HepG2 (cell line): ENCODE measurements around the gene SMAD2. TPM values are rescaled to one million over a fixed set of nuclear protein-coding genes. Genes with fewer than 3 reads are reported as not detected.

Experiments used
- ATAC-seq: fragments of 200-7000 bp; cut with Tn5 transposase; 3 replicates; pipeline ENCODE4 v1.9.1; 2020; ENCODE audit warnings: mild to moderate bottlenecking, moderate library complexity
- BruUV-seq: library from RNA; stranded (reverse); fragments of 400-500 nt; replicated peaks from 2 replicates; lab custom pipeline; 2021; lab: Mats Ljungman, UMichigan
- CTCF ChIA-PET: fragments of 300-600 bp; formaldehyde crosslinking; extraction: SDS; loops from one replicate; lab custom pipeline; 2021; ENCODE audit warnings: low total read pairs, inconsistent platforms, low intra/inter-chr PET ratio; lab: Yijun Ruan, JAX
- POLR2A ChIA-PET: fragments of 350-600 bp; sonication (Branson Sonifier 250); formaldehyde crosslinking; loops from one replicate; lab custom pipeline; 2020; ENCODE audit warnings: antibody characterized with exemption, inconsistent platforms; lab: Yijun Ruan, JAX
- DNase-seq: peaks from one replicate; pipeline ENCODE4 v3.0.0-alpha.2; 2015; ENCODE audit warnings: low spot score
- FAIRE-seq: peaks from 3 replicates; lab custom pipeline; 2011; peaks lifted over from hg19 to GRCh38; lab: Jason Lieb, UNC
- H2AFZ ChIP-seq: one replicate; pipeline ENCODE4 v1.6.1; 2011; ENCODE audit warnings: low read length, inconsistent platforms
- H3K27ac ChIP-seq: fragments of 300-600 bp; 3 replicates; pipeline ENCODE4 v1.8.0; 2011; ENCODE audit warnings: mixed run types, mild to moderate bottlenecking, mixed read lengths, low read length, inconsistent platforms; ENCODE audit not compliant: insufficient read depth; ENCODE audit errors: extremely low read length
- H3K27me3 ChIP-seq, 2 experiments: fragments of 200-600 bp in 1 of 2; 2 replicates in 1 of 2; 3 replicates in 1 of 2; pipeline versions ENCODE4 v1.6.0 to v1.8.0; 2011; ENCODE audit warnings: low read length in 2 of 2, mild to moderate bottlenecking in 2 of 2, moderate library complexity in 2 of 2, inconsistent platforms in 1 of 2; ENCODE audit not compliant: insufficient read depth in 2 of 2, control insufficient read depth in 1 of 2
- H3K36me3 ChIP-seq, 2 experiments: fragments of 200-600 bp in 1 of 2; replicated peaks in 1 of 2; 2 replicates in 1 of 2; 3 replicates in 1 of 2; pipeline versions ENCODE4 v1.5.1 to v1.8.0; 2011; ENCODE audit warnings: low read length in 2 of 2, inconsistent platforms in 1 of 2; ENCODE audit not compliant: insufficient read depth in 2 of 2, control insufficient read depth in 1 of 2
- H3K4me1 ChIP-seq: 2 replicates; pipeline ENCODE4 v1.5.1; 2012; ENCODE audit warnings: low read length, inconsistent platforms; ENCODE audit not compliant: insufficient read depth
- H3K4me2 ChIP-seq: 2 replicates; pipeline ENCODE4 v1.6.0; 2011; ENCODE audit warnings: low read depth, low read length, inconsistent platforms
- H3K4me3 ChIP-seq, 3 experiments: fragments of 200-600 bp in 1 of 3; sonication (generic), shearing (Covaris generic) in 1 of 3; replicated peaks in 1 of 3; 2 replicates each; pipeline ENCODE4 v1.5.1; 2011 to 2016; ENCODE audit warnings: low read length in 3 of 3, inconsistent platforms in 2 of 3, low read depth in 2 of 3, mild to moderate bottlenecking in 2 of 3, control low read depth in 1 of 3, mixed read lengths in 1 of 3; ENCODE audit not compliant: insufficient read depth in 1 of 3
- H3K79me2 ChIP-seq: one replicate; pipeline ENCODE4 v1.6.1; 2011; ENCODE audit warnings: low read length, inconsistent platforms; ENCODE audit not compliant: insufficient read depth
- H3K9ac ChIP-seq: 2 replicates; pipeline ENCODE4 v1.6.0; 2011; ENCODE audit warnings: mild to moderate bottlenecking, low read depth, low read length, inconsistent platforms; ENCODE audit not compliant: insufficient read depth
- H3K9me3 ChIP-seq: 2 replicates; pipeline ENCODE4 v1.5.1; 2012; ENCODE audit warnings: mild to moderate bottlenecking, low read length
- H4K20me1 ChIP-seq: 2 replicates; pipeline ENCODE4 v1.6.0; 2011; ENCODE audit warnings: inconsistent platforms, mild to moderate bottlenecking, low read length, moderate library complexity; ENCODE audit not compliant: insufficient read depth
- ARNT2 ChIP-seq: sonication (generic); formaldehyde crosslinking; IDR thresholded peaks from 2 replicates; pipeline ENCODE4 v1.8.0; 2022; ENCODE audit warnings: mild to moderate bottlenecking, low read depth, missing genetic modification reagents, moderate library complexity
- MTERF4 ChIP-seq: sonication (generic); formaldehyde crosslinking; IDR thresholded peaks from 2 replicates; pipeline ENCODE4 v1.8.0; 2023; ENCODE audit warnings: mild to moderate bottlenecking, missing genetic modification reagents
- PHF20 ChIP-seq: sonication (generic); formaldehyde crosslinking; IDR thresholded peaks from 2 replicates; pipeline ENCODE4 v1.5.0; 2020; ENCODE audit warnings: mild to moderate bottlenecking, missing genetic modification reagents
- PREB ChIP-seq: sonication (generic); formaldehyde crosslinking; IDR thresholded peaks from 2 replicates; pipeline ENCODE4 v1.4.0; 2020; ENCODE audit warnings: missing genetic modification reagents
- SP140L ChIP-seq: sonication (generic); formaldehyde crosslinking; IDR thresholded peaks from 2 replicates; pipeline ENCODE4 v1.4.0; 2020; ENCODE audit warnings: missing genetic modification reagents, borderline replicate concordance
- ZBTB1 ChIP-seq: sonication (generic); formaldehyde crosslinking; IDR thresholded peaks from 2 replicates; pipeline ENCODE4 v1.4.0; 2020; ENCODE audit warnings: missing genetic modification reagents, borderline replicate concordance
- ZBTB7A ChIP-seq: sonication (generic); formaldehyde crosslinking; IDR thresholded peaks from 2 replicates; pipeline ENCODE4 v1.8.0; 2022; ENCODE audit warnings: mild to moderate bottlenecking, missing genetic modification reagents
- ZNF33B ChIP-seq: sonication (generic); formaldehyde crosslinking; IDR thresholded peaks from 2 replicates; pipeline ENCODE4 v1.5.1; 2020; ENCODE audit warnings: mild to moderate bottlenecking, missing genetic modification reagents
- ZNF44 ChIP-seq: sonication (generic); formaldehyde crosslinking; IDR thresholded peaks from 2 replicates; pipeline ENCODE4 v1.5.1; 2020; ENCODE audit warnings: mild to moderate bottlenecking, missing genetic modification reagents
- ZNF468 ChIP-seq: sonication (generic); formaldehyde crosslinking; IDR thresholded peaks from 2 replicates; pipeline ENCODE4 v1.8.0; 2022; ENCODE audit warnings: mild to moderate bottlenecking, moderate library complexity, missing genetic modification reagents
- ZNF576 ChIP-seq: sonication (generic); formaldehyde crosslinking; IDR thresholded peaks from 2 replicates; pipeline ENCODE4 v1.4.0; 2020; ENCODE audit warnings: mild to moderate bottlenecking, missing genetic modification reagents
- ZSCAN25 ChIP-seq: sonication (generic); formaldehyde crosslinking; IDR thresholded peaks from 2 replicates; pipeline ENCODE4 v1.8.0; 2022; ENCODE audit warnings: mild to moderate bottlenecking, missing genetic modification reagents
- WGBS: methylation state at CpG from one replicate; pipeline ENCODE4 v1.1.6; 2017; ENCODE audit warnings: low lambda C conversion rate; 5-methylcytosine and 5-hydroxymethylcytosine counted together
- in situ Hi-C: cut with HindIII; loops from 2 replicates; pipeline ENCODE4 v1.10.0; 2017; ENCODE audit warnings: low pct_unique_long_range_greater_than_20kb; ENCODE audit not compliant: extremely low pct_ligation_motif_present
- intact Hi-C: fragments of 100-400 bp; cut with micrococcal nuclease; formaldehyde crosslinking; loops from one replicate; pipeline ENCODE4 v1.10.0; 2022; ENCODE audit not compliant: unreplicated experiment
- polyA plus RNA-seq, 8 experiments: library from polyadenylated mRNA; depleted of rRNA in 3 of 8; stranded (reverse) in 7 of 8; unstranded in 1 of 8; fragments of >200 nt; fragmentation: Illumina TruSeq in 4 of 8; extraction: Trizol in 4 of 8; gene quantifications; 2 replicates each; pipeline versions ENCODE4 v1.2.1 to v1.2.3, GENCODE V29; 2011 to 2016; ENCODE audit warnings: low read depth in 4 of 8, missing spikeins in 1 of 8, mixed read lengths in 1 of 8; ENCODE audit not compliant: insufficient read depth in 1 of 8
- total RNA-seq, 5 experiments: library from RNA; depleted of rRNA; stranded (reverse); fragments of >200 nt; fragmentation: Illumina TruSeq; extraction: Trizol; gene quantifications; 2 replicates each; pipeline ENCODE4 v1.2.3, GENCODE V29; 2016; ENCODE audit warnings: low read depth in 1 of 5
- TF ChIP-seq, protein P1 (sequence below): sonication (generic); formaldehyde crosslinking; IDR thresholded peaks from 2 replicates; pipeline ENCODE4 v1.4.0; 2020; ENCODE audit warnings: missing genetic modification reagents, borderline replicate concordance
- TF ChIP-seq, protein P2 (sequence below): IDR thresholded peaks from 2 replicates; pipeline ENCODE4 v1.6.1; 2016; ENCODE audit warnings: control low read depth

Gene SMAD2
- total and polyA plus RNA-seq, 2 of the 13 experiments (the other 11 are each of a cell fraction or from before 2014, with no cell fraction given): 40.2 to 96.2 TPM

- TF ChIP-seq, protein P1, sequence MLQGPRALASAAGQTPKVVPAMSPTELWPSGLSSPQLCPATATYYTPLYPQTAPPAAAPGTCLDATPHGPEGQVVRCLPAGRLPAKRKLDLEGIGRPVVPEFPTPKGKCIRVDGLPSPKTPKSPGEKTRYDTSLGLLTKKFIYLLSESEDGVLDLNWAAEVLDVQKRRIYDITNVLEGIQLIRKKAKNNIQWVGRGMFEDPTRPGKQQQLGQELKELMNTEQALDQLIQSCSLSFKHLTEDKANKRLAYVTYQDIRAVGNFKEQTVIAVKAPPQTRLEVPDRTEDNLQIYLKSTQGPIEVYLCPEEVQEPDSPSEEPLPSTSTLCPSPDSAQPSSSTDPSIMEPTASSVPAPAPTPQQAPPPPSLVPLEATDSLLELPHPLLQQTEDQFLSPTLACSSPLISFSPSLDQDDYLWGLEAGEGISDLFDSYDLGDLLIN (CRISPR knock-in tag): no peak
- peak; percentile 97 for TF ChIP-seq ZSCAN25 (CRISPR knock-in tag)
Measured at GRCh38 chr18:47930199-47930930, at the start of gene SMAD2 (continued).

DNA sequence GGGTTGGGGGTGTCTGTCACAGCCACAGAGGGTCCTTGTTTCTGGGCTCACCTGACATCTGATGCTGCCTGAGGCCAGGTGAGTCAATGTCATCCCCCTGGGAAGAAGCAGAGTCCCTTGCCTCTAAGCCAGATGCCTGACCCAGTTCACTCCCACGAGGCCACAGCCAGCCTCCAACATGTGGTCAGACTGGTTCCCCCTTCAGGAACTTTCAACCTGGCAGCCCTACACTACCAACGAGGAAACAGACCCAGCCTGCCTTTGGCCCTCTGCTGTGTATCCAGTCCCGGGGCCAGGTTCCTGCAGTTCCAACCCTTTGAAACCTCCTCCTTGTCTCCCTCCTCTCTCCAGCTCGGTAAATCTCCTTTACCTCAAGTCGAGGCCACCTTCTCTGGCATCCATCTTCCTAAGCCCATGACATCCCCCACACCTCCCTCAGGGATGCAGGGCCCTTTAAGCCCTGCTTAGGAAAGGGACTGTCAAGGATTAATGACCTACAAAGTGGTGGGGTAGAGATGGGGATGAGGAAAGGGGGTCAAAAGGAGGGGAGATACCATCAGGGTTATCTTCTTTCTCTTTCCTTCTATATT, 49.2 kb upstream of the SMAD2 start:
- CTCF ChIA-PET: no interaction called here
- Histone ChIP-seq H3K4me3 (no peak overlapping the region), H3K36me3 (no peaks in the 10 kb centered on the region), H3K4me2 (no peak overlapping the region)
- BruUV-seq: no TSS peak
- WGBS: 15% methylated on average over 4 of the region's 5 CpGs
- in situ Hi-C loops: no loop called here
- no peak for TF ChIP-seq ZNF33B (CRISPR knock-in tag)
- no peak for TF ChIP-seq SP140L (CRISPR knock-in tag)
- no peak for TF ChIP-seq ZBTB1 (CRISPR knock-in tag)
- no peak for TF ChIP-seq ZNF576 (CRISPR knock-in tag)
- no peak for TF ChIP-seq ZBTB7A (CRISPR knock-in tag)
- TF ChIP-seq, protein P2, sequence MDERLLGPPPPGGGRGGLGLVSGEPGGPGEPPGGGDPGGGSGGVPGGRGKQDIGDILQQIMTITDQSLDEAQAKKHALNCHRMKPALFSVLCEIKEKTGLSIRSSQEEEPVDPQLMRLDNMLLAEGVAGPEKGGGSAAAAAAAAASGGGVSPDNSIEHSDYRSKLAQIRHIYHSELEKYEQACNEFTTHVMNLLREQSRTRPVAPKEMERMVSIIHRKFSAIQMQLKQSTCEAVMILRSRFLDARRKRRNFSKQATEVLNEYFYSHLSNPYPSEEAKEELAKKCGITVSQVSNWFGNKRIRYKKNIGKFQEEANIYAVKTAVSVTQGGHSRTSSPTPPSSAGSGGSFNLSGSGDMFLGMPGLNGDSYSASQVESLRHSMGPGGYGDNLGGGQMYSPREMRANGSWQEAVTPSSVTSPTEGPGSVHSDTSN: no peak
- TF ChIP-seq PREB (CRISPR knock-in tag): no peak
- TF ChIP-seq ZNF44: no peak
- TF ChIP-seq ZNF468 (CRISPR knock-in tag): no peak
- no peak for TF ChIP-seq PHF20
- no peak for TF ChIP-seq MTERF4 (CRISPR knock-in tag)
- no peak for TF ChIP-seq ARNT2 (CRISPR knock-in tag)
- TF ChIP-seq, all 625 proteins: peak for 0
- POLR2A ChIA-PET: no interaction called here
- ATAC-seq: no peak
- Histone ChIP-seq H3K79me2 (no peaks in the 10 kb centered on the region), H4K20me1 (no peaks in the 10 kb centered on the region), H3K27ac (no peak overlapping the region), H3K4me1 (no peaks in the 10 kb centered on the region), H2AFZ (no peak overlapping the region), H3K27me3 (peaks cover 1 to 9% of the 10 kb centered on the region in 2 experiments; a peak in 4 of 5 replicates), H3K9me3 (no peaks in the 10 kb centered on the region), H3K9ac (no peak overlapping the region)
- intact Hi-C loops: no loop called here
- no peak for DNase-seq
- FAIRE-seq: no peak
